ENCODE measurements around the gene PIP4K2B. TPM values are rescaled to one million over a fixed set of nuclear protein-coding genes. Genes with fewer than 3 reads are reported as not detected.
"Not testable (repeated sequence)": the region's sequence is repeated elsewhere in the genome, so short reads cannot be mapped to it uniquely, and the experiment has no call there.

The PIP4K2B gene
- total and polyA plus RNA-seq, 5 experiments from 2014 or later: 11.8 to 64.2 (median 17.8) TPM

- H3K27me3 Mint-ChIP-seq: peaks cover 0 to 2% (median 0%) of the 10 kb centered on the region in 5 donors
- POLR2A ChIA-PET: interaction anchor here (6.1 kb wide), 1 partner anchor 27 kb away, joined by 75 read pairs; the partner anchor contains the start of gene MLLT6
- peak overlapping the region in 8 of 10 donors; percentile 45 to 97 (median 90) for H3K4me3 Mint-ChIP-seq
Observed at GRCh38 chr17:38732376-38733281, 66.7 kb downstream of the PIP4K2B start.

GRCh38 chr17:38731526-38732294 is 67.6 kb downstream of the PIP4K2B start:
- peak overlapping the region; percentile 51 to 96 (median 86) for H3K27ac Mint-ChIP-seq
- H3K9me3 Mint-ChIP-seq: no peaks in the 10 kb centered on the region
- POLR2A ChIA-PET: interaction anchor here (1.4 to 6.1 kb wide), 5 partner anchors 21 to 57 kb away, joined by 5 to 75 read pairs (median 8); partner anchors contain the start of genes EPOP, MLLT6 and PSMB3
- no peak for ATAC-seq
- H3K4me3 Mint-ChIP-seq: peak overlapping the region; percentile 45 to 98 (median 95)
- peaks cover 33 to 73% (median 71%) of the 10 kb centered on the region in 4 donors for H3K4me1 Mint-ChIP-seq
- no peak for DNase-seq
- peaks cover 0 to 2% (median 0%) of the 10 kb centered on the region in 5 donors for H3K27me3 Mint-ChIP-seq
- H3K36me3 Mint-ChIP-seq: peaks cover 0 to 10% (median 0%) of the 10 kb centered on the region in 3 donors

More at GRCh38 chr17:38732376-38733281, 66.7 kb downstream of the PIP4K2B start:
- no peak for ATAC-seq
- peak overlapping the region; percentile 40 to 94 (median 84) for H3K27ac Mint-ChIP-seq
- H3K4me1 Mint-ChIP-seq: peaks cover 32 to 65% (median 64%) of the 10 kb centered on the region in 4 donors
- H3K9me3 Mint-ChIP-seq: no peaks in the 10 kb centered on the region
- no peak for DNase-seq
- peaks cover 0 to 10% (median 0%) of the 10 kb centered on the region in 3 donors for H3K36me3 Mint-ChIP-seq

GRCh38 chr17:38730526-38731379 is 68.6 kb downstream of the PIP4K2B start:
- peak overlapping the region; percentile 85 to 97 (median 93) for H3K27ac Mint-ChIP-seq
- H3K9me3 Mint-ChIP-seq: no peaks in the 10 kb centered on the region
- no peak for ATAC-seq
- H3K36me3 Mint-ChIP-seq: peaks cover 0 to 14% (median 0%) of the 10 kb centered on the region in 3 donors
- peaks cover 0 to 2% (median 0%) of the 10 kb centered on the region in 5 donors for H3K27me3 Mint-ChIP-seq
- H3K4me3 Mint-ChIP-seq: peak overlapping the region; percentile 84 to 98 (median 95)
- peaks cover 33 to 80% (median 79%) of the 10 kb centered on the region in 4 donors for H3K4me1 Mint-ChIP-seq
- no peak for DNase-seq
- POLR2A ChIA-PET: interaction anchor here (0.6 to 6.1 kb wide), 10 partner anchors 22 to 423 kb away, joined by 3 to 75 read pairs (median 6); partner anchors contain the start of genes EPOP, LASP1, MLLT6 and PSMB3

GRCh38 chr17:38729886-38730525 is 69.3 kb downstream of the PIP4K2B start, which contains the start of gene CISD3:
CISD3 (plus strand) TSS chr17:38730341; CDS start chr17:38730359, 18 bp downstream.
- POLR2A ChIA-PET: interaction anchor here (0.6 to 12.1 kb wide), 13 partner anchors 16 to 424 kb away, joined by 3 to 395 read pairs (median 7); partner anchors contain the start of genes EPOP, LASP1, MLLT6 and PSMB3
- Mint-ChIP-seq H3K4me3 (peak within 1 kb of the TSS; percentile 84 to 98 (median 95)), H3K27me3 (peaks cover 0 to 2% (median 0%) of the 10 kb centered on the region in 5 donors), H3K27ac (peak within 1 kb of the TSS; percentile 88 to 97 (median 96)), H3K9me3 (no peaks in the 10 kb centered on the region), H3K4me1 (peaks cover 30 to 83% (median 82%) of the 10 kb centered on the region in 4 donors), H3K36me3 (peaks cover 0 to 16% (median 0%) of the 10 kb centered on the region in 3 donors)
- DNase-seq (peak; percentile 73 to 90 (median 84)), ATAC-seq (peak; percentile 78 to 80)

GRCh38 chr17:38729368-38729885 is 69.9 kb downstream of the PIP4K2B start:
- peak overlapping the region; percentile 43 to 97 (median 84) for H3K27ac Mint-ChIP-seq
- POLR2A ChIA-PET: interaction anchor here (1.2 to 12.1 kb wide), 7 partner anchors 17 to 229 kb away, joined by 3 to 395 read pairs (median 11); partner anchors contain the start of genes EPOP, MLLT6 and PSMB3
- peaks cover 0 to 20% (median 0%) of the 10 kb centered on the region in 3 donors for H3K36me3 Mint-ChIP-seq
- H3K4me3 Mint-ChIP-seq: peak overlapping the region; percentile 60 to 84 (median 71)
- DNase-seq (no peak), ATAC-seq (no peak)
- H3K27me3 Mint-ChIP-seq: peaks cover 0 to 2% (median 0%) of the 10 kb centered on the region in 5 donors
- peaks cover 29 to 82% (median 81%) of the 10 kb centered on the region in 4 donors for H3K4me1 Mint-ChIP-seq
- no peaks in the 10 kb centered on the region for H3K9me3 Mint-ChIP-seq

- POLR2A ChIA-PET: interaction anchor here (0.9 to 12.1 kb wide), 10 partner anchors 18 to 230 kb away, joined by 3 to 395 read pairs (median 7); partner anchors contain the start of genes EPOP, LASP1, MLLT6 and PSMB3
- DNase-seq (peak in 9 of 10 donors; percentile 60 to 90 (median 78)), ATAC-seq (peak; percentile 50 to 74)
- Mint-ChIP-seq H3K36me3 (peaks cover 0 to 28% (median 0%) of the 10 kb centered on the region in 3 donors), H3K27ac (peak overlapping the region; percentile 68 to 97 (median 90)), H3K4me3 (peak overlapping the region; percentile 60 to 84 (median 72)), H3K9me3 (no peaks in the 10 kb centered on the region), H3K27me3 (peaks cover 0 to 2% (median 0%) of the 10 kb centered on the region in 5 donors), H3K4me1 (peaks cover 28 to 79% (median 78%) of the 10 kb centered on the region in 4 donors)
Observed at GRCh38 chr17:38728290-38728831, 71.0 kb downstream of the PIP4K2B start.

GRCh38 chr17:38727736-38728135 is 71.6 kb downstream of the PIP4K2B start:
- POLR2A ChIA-PET: interaction anchor here (1.5 to 12.1 kb wide), 8 partner anchors 18 to 169 kb away, joined by 4 to 395 read pairs (median 9); partner anchors contain the start of genes EPOP, LASP1, MLLT6 and PSMB3
- peak overlapping the region; percentile 68 to 97 (median 90) for H3K27ac Mint-ChIP-seq
- peaks cover 0 to 2% (median 0%) of the 10 kb centered on the region in 5 donors for H3K27me3 Mint-ChIP-seq
- H3K9me3 Mint-ChIP-seq: no peaks in the 10 kb centered on the region
- peaks cover 0 to 28% (median 3%) of the 10 kb centered on the region in 3 donors for H3K36me3 Mint-ChIP-seq
- peak overlapping the region; percentile 60 to 84 (median 72) for H3K4me3 Mint-ChIP-seq
- peaks cover 26 to 83% (median 81%) of the 10 kb centered on the region in 4 donors for H3K4me1 Mint-ChIP-seq
- ATAC-seq (no peak), DNase-seq (peak in 2 of 10 donors; percentile 35 to 40)

- not testable (repeated sequence) for ATAC-seq, H3K9me3 Mint-ChIP-seq, H3K27me3 Mint-ChIP-seq, DNase-seq
- peak overlapping the region in 5 of 10 donors; percentile 9 to 67 (median 39) for H3K4me3 Mint-ChIP-seq
- H3K4me1 Mint-ChIP-seq: peaks cover 22 to 79% (median 73%) of the 10 kb centered on the region in 4 donors
- peaks cover 0 to 31% (median 4%) of the 10 kb centered on the region in 3 donors for H3K36me3 Mint-ChIP-seq
- peak overlapping the region in 9 of 10 donors; percentile 43 to 93 (median 85) for H3K27ac Mint-ChIP-seq
- POLR2A ChIA-PET: interaction anchor here (12.1 kb wide), 1 partner anchor 17 kb away, joined by 395 read pairs; the partner anchor contains the start of gene MLLT6
Observed at GRCh38 chr17:38726145-38726544, 73.2 kb downstream of the PIP4K2B start.

GRCh38 chr17:38725066-38725465 is 74.3 kb downstream of the PIP4K2B start:
- peaks cover 21 to 76% (median 71%) of the 10 kb centered on the region in 4 donors for H3K4me1 Mint-ChIP-seq
- H3K27me3 Mint-ChIP-seq: peaks cover 0 to 2% (median 0%) of the 10 kb centered on the region in 5 donors
- POLR2A ChIA-PET: interaction anchor here (12.1 kb wide), 1 partner anchor 16 kb away, joined by 395 read pairs; the partner anchor contains the start of gene MLLT6
- peaks cover 0 to 40% (median 8%) of the 10 kb centered on the region in 3 donors for H3K36me3 Mint-ChIP-seq
- ATAC-seq (no peak), DNase-seq (no peak)
- H3K4me3 Mint-ChIP-seq: peak overlapping the region in 6 of 10 donors; percentile 5 to 52 (median 27)
- H3K27ac Mint-ChIP-seq: peak overlapping the region in 7 of 10 donors; percentile 49 to 81 (median 70)
- H3K9me3 Mint-ChIP-seq: no peaks in the 10 kb centered on the region

Data from naive thymus-derived CD8-positive, alpha-beta T cell (primary cell).